ENCODE data around the gene PRKN. TPM values are rescaled to one million over a fixed set of nuclear protein-coding genes. Genes with fewer than 3 reads are reported as not detected.

Gene PRKN
- total and polyA plus RNA-seq, 10 donors, result 0.23 to 14.1 (median 7.0) TPM

DNA sequence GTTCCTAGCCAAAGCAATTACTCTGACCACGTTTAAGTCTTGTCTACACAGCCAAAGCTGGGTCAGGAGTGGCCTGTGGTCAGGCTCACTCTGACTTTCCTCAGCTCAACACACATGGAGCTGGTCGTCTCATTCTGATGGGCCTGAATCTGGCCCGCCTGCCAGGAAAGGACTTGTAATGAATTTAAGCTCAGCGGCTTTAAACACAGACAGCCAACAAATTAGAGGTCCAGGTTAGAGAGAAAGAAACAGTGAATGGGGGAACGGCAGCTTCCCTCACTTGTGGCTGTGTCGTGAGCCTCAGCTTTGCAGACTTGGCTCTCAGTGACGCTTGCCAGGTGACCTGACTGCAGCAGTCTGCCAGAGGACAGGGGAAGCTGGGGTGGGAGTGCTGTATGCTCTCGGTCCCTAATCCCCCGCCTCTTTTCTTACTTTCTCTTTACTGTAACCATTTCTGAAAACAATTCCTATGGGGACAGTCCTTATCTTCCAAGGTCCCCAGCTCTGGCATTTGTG lies 1331.8 kb downstream of the PRKN start:
- Histone ChIP-seq H3K27ac (no peak overlapping the region), H3K4me3 (no peak overlapping the region), H3K36me3 (no peaks in the 10 kb centered on the region), H3K4me1 (peaks cover 0 to 11% (median 5%) of the 10 kb centered on the region in 6 donors), H3K27me3 (replicated peaks in 1 of 7) (no peaks in the 10 kb centered on the region), H3K9me3 (peaks cover 0 to 16% (median 5%) of the 10 kb centered on the region in 8 donors)
- TF ChIP-seq, protein P1, sequence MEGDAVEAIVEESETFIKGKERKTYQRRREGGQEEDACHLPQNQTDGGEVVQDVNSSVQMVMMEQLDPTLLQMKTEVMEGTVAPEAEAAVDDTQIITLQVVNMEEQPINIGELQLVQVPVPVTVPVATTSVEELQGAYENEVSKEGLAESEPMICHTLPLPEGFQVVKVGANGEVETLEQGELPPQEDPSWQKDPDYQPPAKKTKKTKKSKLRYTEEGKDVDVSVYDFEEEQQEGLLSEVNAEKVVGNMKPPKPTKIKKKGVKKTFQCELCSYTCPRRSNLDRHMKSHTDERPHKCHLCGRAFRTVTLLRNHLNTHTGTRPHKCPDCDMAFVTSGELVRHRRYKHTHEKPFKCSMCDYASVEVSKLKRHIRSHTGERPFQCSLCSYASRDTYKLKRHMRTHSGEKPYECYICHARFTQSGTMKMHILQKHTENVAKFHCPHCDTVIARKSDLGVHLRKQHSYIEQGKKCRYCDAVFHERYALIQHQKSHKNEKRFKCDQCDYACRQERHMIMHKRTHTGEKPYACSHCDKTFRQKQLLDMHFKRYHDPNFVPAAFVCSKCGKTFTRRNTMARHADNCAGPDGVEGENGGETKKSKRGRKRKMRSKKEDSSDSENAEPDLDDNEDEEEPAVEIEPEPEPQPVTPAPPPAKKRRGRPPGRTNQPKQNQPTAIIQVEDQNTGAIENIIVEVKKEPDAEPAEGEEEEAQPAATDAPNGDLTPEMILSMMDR (IDR thresholded peaks at IDR 0.05 in 8 of 11, conservative IDR thresholded peaks at IDR 0.05 in 3 of 11), result no peak
- TF ChIP-seq POLR2A (IDR thresholded peaks at IDR 0.05) (no peak), POLR2AphosphoS5 (IDR thresholded peaks at IDR 0.05) (no peak)
- 77 to 86% (median 82%) methylated on average over 8 to 9 of the region's 9 CpGs for WGBS, 5 donors
- no peak for DNase-seq
- intact Hi-C loops (cut with DNase I; ENCODE audit: low total_unique reads), result no loop called here

DNA sequence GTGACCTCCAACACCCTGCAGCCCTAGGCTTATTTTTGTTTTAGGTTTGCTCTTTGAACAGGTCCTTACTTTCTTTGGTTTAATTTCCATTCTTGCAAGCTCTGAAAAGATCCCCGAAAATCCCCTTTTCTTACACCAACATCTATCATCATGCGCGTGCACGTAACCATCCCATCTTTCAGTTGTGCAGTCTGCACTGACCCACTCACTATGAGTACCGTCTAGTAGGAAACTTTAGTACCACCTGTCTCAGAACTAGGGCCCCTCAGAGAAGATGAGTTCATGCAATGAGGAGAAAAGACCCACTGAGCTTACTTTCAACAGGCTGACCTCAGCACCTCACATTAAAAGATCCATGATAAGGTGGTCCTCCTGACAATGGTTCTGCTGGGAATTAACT lies 1333.1 kb downstream of the PRKN start:
- WGBS, 5 donors, result 82 to 84% (median 84%) methylated on average over 5 of the region's 5 CpGs
- intact Hi-C loops (cut with DNase I; ENCODE audit: low total_unique reads), result no loop called here

DNA sequence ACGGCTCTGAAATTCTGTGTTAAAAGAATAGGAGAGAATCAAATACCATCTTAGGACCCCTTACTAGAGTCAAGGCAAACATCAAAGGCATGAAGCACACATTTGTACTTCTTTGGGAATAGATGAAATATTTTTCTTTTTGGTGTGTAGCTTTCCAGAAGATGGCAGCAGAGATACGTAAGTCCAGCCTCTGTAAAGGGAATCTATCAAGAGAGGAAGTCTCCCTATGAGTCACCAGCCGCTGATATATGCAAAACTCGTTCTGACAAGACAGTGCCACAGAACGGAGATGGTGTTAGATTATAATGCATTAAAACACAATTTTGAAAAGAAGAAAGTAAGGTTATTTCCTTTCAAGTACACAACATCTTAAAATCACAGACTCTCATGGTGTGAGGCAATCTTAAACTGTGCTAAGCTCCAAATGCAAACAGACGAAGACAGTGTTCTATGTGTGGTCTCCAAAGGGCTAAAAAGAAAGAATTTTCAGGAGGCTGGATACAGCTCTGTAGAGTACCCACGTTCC lies 1333.7 kb downstream of the PRKN start:
- H3K27ac ChIP-seq, result no peak overlapping the region
- intact Hi-C loops (cut with DNase I; ENCODE audit: low total_unique reads), result no loop called here
- H3K27me3 ChIP-seq (replicated peaks in 1 of 7), result no peaks in the 10 kb centered on the region
- H3K9me3 ChIP-seq, result peaks cover 0 to 6% (median 2%) of the 10 kb centered on the region in 8 donors
- H3K4me1 ChIP-seq, result peaks cover 0 to 11% (median 5%) of the 10 kb centered on the region in 6 donors
- no peak for DNase-seq
- peak overlapping the region in 1 of 8 donors; percentile 24 for H3K4me3 ChIP-seq
- WGBS, 5 donors, result 11 to 16% (median 14%) methylated on average over 7 of the region's 7 CpGs
- H3K36me3 ChIP-seq, result no peaks in the 10 kb centered on the region
- TF ChIP-seq, protein P1 (IDR thresholded peaks at IDR 0.05 in 8 of 11, conservative IDR thresholded peaks at IDR 0.05 in 3 of 11), result peak in 8 of 11 experiments; percentile 26 to 58 (median 51)
- TF ChIP-seq POLR2AphosphoS5 (IDR thresholded peaks at IDR 0.05) (no peak), POLR2A (IDR thresholded peaks at IDR 0.05) (no peak)

More for the DNA sequence above, 1333.1 kb downstream of the PRKN start:
- Histone ChIP-seq H3K27ac (no peak overlapping the region), H3K4me3 (no peak overlapping the region), H3K4me1 (peaks cover 0 to 11% (median 5%) of the 10 kb centered on the region in 6 donors), H3K27me3 (replicated peaks in 1 of 7) (no peaks in the 10 kb centered on the region), H3K36me3 (no peaks in the 10 kb centered on the region), H3K9me3 (peaks cover 0 to 11% (median 5%) of the 10 kb centered on the region in 8 donors)
- DNase-seq, result no peak
- TF ChIP-seq POLR2A (IDR thresholded peaks at IDR 0.05) (no peak), POLR2AphosphoS5 (IDR thresholded peaks at IDR 0.05) (no peak)
- TF ChIP-seq, protein P1 (IDR thresholded peaks at IDR 0.05 in 8 of 11, conservative IDR thresholded peaks at IDR 0.05 in 3 of 11), result no peak

DNA sequence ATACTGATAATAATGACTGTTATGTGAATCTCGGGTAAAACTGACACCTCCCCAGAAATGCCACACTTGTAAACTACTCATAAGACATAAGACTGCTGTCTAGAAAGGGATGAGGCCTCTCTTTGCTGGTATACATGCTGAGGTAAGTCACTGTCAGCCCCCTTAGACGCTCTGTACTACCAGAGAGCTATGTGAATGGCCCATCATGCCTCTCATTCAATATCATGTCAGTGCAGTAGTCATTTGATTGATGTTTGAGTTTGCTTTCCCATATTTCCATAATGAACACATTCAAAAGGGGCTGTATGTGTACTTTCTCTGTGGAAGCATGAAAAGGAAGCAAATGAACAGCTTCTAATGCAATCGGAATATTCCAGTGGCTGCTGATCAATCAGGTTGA lies 1334.3 kb downstream of the PRKN start:
- Histone ChIP-seq H3K27ac (no peak overlapping the region), H3K4me3 (no peak overlapping the region), H3K27me3 (replicated peaks in 1 of 7) (no peaks in the 10 kb centered on the region), H3K4me1 (peaks cover 0 to 11% (median 5%) of the 10 kb centered on the region in 6 donors), H3K36me3 (no peaks in the 10 kb centered on the region), H3K9me3 (peaks cover 0 to 7% (median 2%) of the 10 kb centered on the region in 8 donors)
- intact Hi-C loops (cut with DNase I; ENCODE audit: low total_unique reads), result no loop called here
- TF ChIP-seq POLR2AphosphoS5 (IDR thresholded peaks at IDR 0.05), result no peak
- TF ChIP-seq, protein P1 (IDR thresholded peaks at IDR 0.05 in 8 of 11, conservative IDR thresholded peaks at IDR 0.05 in 3 of 11), result no peak
- no peak for TF ChIP-seq POLR2A (IDR thresholded peaks at IDR 0.05)
- no peak for DNase-seq
- WGBS, 5 donors, result 67 to 87% (median 77%) methylated on average over 3 of the region's 3 CpGs
